IMR-90 (cell line): ENCODE measurements around the gene CDH13. TPM values are rescaled to one million over a fixed set of nuclear protein-coding genes. Genes with fewer than 3 reads are reported as not detected.
A peak's percentile ranks its signal among the peaks of the same experiment; 100 is the strongest.

Experiments
- ATAC-seq: fragments of 200-7000 bp; cut with Tn5 transposase; 2 replicates; pipeline ENCODE4 v1.9.1; 2020; ENCODE audit warnings: low read depth, mild to moderate bottlenecking, moderate library complexity
- BruUV-seq: library from RNA; stranded (reverse); fragments of 400-500 nt; replicated peaks from 2 replicates; lab custom pipeline; 2021; lab: Mats Ljungman, UMichigan
- CTCF ChIA-PET: fragments of 300-600 bp; formaldehyde crosslinking; extraction: SDS; loops from one replicate; lab custom pipeline; 2021; ENCODE audit warnings: antibody characterized with exemption; lab: Yijun Ruan, JAX
- POLR2A ChIA-PET: fragments of 300-600 bp; sonication (Branson Sonifier 250); formaldehyde crosslinking; loops from one replicate; lab custom pipeline; 2022; ENCODE audit warnings: antibody characterized with exemption; ENCODE audit not compliant: unreplicated experiment; lab: Charles Lee
- DNase-seq: peaks from one replicate; pipeline ENCODE4 v3.0.0; 2013
- H2AFZ ChIP-seq: replicated peaks from 2 replicates; pipeline ENCODE3; 2013; ENCODE audit warnings: low read length, mild to moderate bottlenecking; ENCODE audit not compliant: poor library complexity
- H2AK5ac ChIP-seq: 2 replicates; pipeline ENCODE4 v1.6.1; 2013; ENCODE audit warnings: low read depth, low read length, inconsistent platforms
- H2AK9ac ChIP-seq: replicated peaks from 2 replicates; pipeline ENCODE3; 2013; ENCODE audit warnings: mild to moderate bottlenecking, low read depth, low read length, moderate library complexity; ENCODE audit not compliant: poor library complexity
- H2BK120ac ChIP-seq: 2 replicates; pipeline ENCODE4 v1.6.1; 2013; ENCODE audit warnings: low read depth, low read length, inconsistent platforms
- H2BK15ac ChIP-seq: 3 replicates; pipeline ENCODE4 v1.6.1; 2013; ENCODE audit warnings: low read depth, low read length, inconsistent platforms
- H2BK20ac ChIP-seq: 2 replicates; pipeline ENCODE4 v1.6.1; 2013; ENCODE audit warnings: low read depth, mild to moderate bottlenecking, inconsistent platforms, low read length, moderate library complexity
- H2BK5ac ChIP-seq: 2 replicates; pipeline ENCODE4 v1.6.1; 2013; ENCODE audit warnings: mild to moderate bottlenecking, low read depth, low read length, inconsistent platforms; ENCODE audit not compliant: poor library complexity, severe bottlenecking
- H3K14ac ChIP-seq: replicated peaks from 2 replicates; pipeline ENCODE4 v1.6.1; 2013; ENCODE audit warnings: low read depth, low read length, inconsistent platforms
- H3K18ac ChIP-seq: 2 replicates; pipeline ENCODE4 v1.6.1; 2013; ENCODE audit warnings: low read depth, low read length, control low read depth
- H3K23ac ChIP-seq: 2 replicates; pipeline ENCODE4 v1.6.1; 2013; ENCODE audit warnings: low read depth, low read length, inconsistent platforms
- H3K27ac ChIP-seq: 2 replicates; pipeline ENCODE4 v1.5.1; 2013; ENCODE audit warnings: mild to moderate bottlenecking, control low read depth, low read length; ENCODE audit not compliant: insufficient read depth
- H3K27me3 ChIP-seq: 2 replicates; pipeline ENCODE4 v1.6.1; 2013; ENCODE audit warnings: low read length; ENCODE audit not compliant: control insufficient read depth, insufficient read depth
- H3K36me3 ChIP-seq: 2 replicates; pipeline ENCODE4 v1.6.1; 2013; ENCODE audit warnings: low read length, mixed read lengths; ENCODE audit not compliant: control insufficient read depth, insufficient read depth
- H3K4ac ChIP-seq: 2 replicates; pipeline ENCODE4 v1.6.1; 2013; ENCODE audit warnings: low read depth, low read length, inconsistent platforms
- H3K4me1 ChIP-seq: 2 replicates; pipeline ENCODE4 v1.6.1; 2013; ENCODE audit warnings: low read length, mixed read lengths; ENCODE audit not compliant: control insufficient read depth, insufficient read depth
- H3K4me2 ChIP-seq: 2 replicates; pipeline ENCODE4 v1.6.1; 2013; ENCODE audit warnings: low read depth, mild to moderate bottlenecking, control low read depth, low read length, moderate library complexity
- H3K4me3 ChIP-seq: 2 replicates; pipeline ENCODE4 v1.5.1; 2013; ENCODE audit warnings: low read depth, mild to moderate bottlenecking, control low read depth, low read length, moderate library complexity; ENCODE audit not compliant: insufficient read depth
- H3K56ac ChIP-seq: 2 replicates; pipeline ENCODE4 v1.6.1; 2013; ENCODE audit warnings: low read length, inconsistent platforms; ENCODE audit not compliant: insufficient read depth; ENCODE audit errors: extremely low read depth
- H3K79me1 ChIP-seq, 2 experiments: 2 replicates each; pipeline ENCODE4 v1.6.1; 2013; ENCODE audit warnings: low read length in 2 of 2, inconsistent platforms in 1 of 2, low read depth in 1 of 2
- H3K9ac ChIP-seq: 2 replicates; pipeline ENCODE4 v1.6.1; 2013; ENCODE audit warnings: low read depth, low read length, control low read depth
- H3K9me1 ChIP-seq: 2 replicates; pipeline ENCODE4 v1.6.1; 2013; ENCODE audit warnings: low read length, inconsistent platforms; ENCODE audit not compliant: insufficient read depth
- H3K9me3 ChIP-seq: 2 replicates; pipeline ENCODE4 v1.6.1; 2013; ENCODE audit warnings: low read length; ENCODE audit not compliant: control insufficient read depth, insufficient read depth
- H4K20me1 ChIP-seq: 2 replicates; pipeline ENCODE4 v1.6.1; 2013; ENCODE audit warnings: low read length, inconsistent platforms; ENCODE audit not compliant: insufficient read depth
- H4K5ac ChIP-seq: 2 replicates; pipeline ENCODE4 v1.6.1; 2013; ENCODE audit warnings: mild to moderate bottlenecking, low read depth, low read length, control low read depth
- H4K8ac ChIP-seq, 2 experiments: 2 replicates each; pipeline ENCODE4 v1.6.1; 2013; ENCODE audit warnings: low read depth in 2 of 2, low read length in 2 of 2, control low read depth in 1 of 2, inconsistent platforms in 1 of 2
- H4K91ac ChIP-seq: 2 replicates; pipeline ENCODE4 v1.6.1; 2013; ENCODE audit warnings: low read depth, low read length, inconsistent platforms; ENCODE audit not compliant: insufficient read depth
- BHLHE40 ChIP-seq: fragments of 150-350 bp; IDR thresholded peaks from 2 replicates; pipeline ENCODE4 v1.6.1; 2016; ENCODE audit warnings: mild to moderate bottlenecking, low read depth, low read length
- CEBPB ChIP-seq: IDR thresholded peaks from 2 replicates; pipeline ENCODE4 v1.6.1; 2012; ENCODE audit warnings: low read depth, low read length, improper control_type of control experiment
- CHD1 ChIP-seq: IDR thresholded peaks from 2 replicates; pipeline ENCODE4 v1.6.1; 2012; ENCODE audit warnings: low read depth, low read length, improper control_type of control experiment
- CTCF ChIP-seq: conservative IDR thresholded peaks from 2 replicates; pipeline ENCODE4 v1.5.1; 2012; ENCODE audit warnings: mild to moderate bottlenecking, low read depth, low read length, improper control_type of control experiment
- ELK1 ChIP-seq: fragments of 150-350 bp; IDR thresholded peaks from 2 replicates; pipeline ENCODE4 v1.6.1; 2016; ENCODE audit warnings: low read depth, mild to moderate bottlenecking, low read length, moderate library complexity, borderline replicate concordance
- FOS ChIP-seq: fragments of 150-350 bp; IDR thresholded peaks from 2 replicates; pipeline ENCODE4 v1.6.1; 2016; ENCODE audit warnings: low read depth, low read length
- MAFK ChIP-seq: IDR thresholded peaks from 2 replicates; pipeline ENCODE4 v1.6.1; 2012; ENCODE audit warnings: low read depth, low read length, improper control_type of control experiment
- MAZ ChIP-seq: IDR thresholded peaks from 2 replicates; pipeline ENCODE4 v1.6.1; 2012; ENCODE audit warnings: low read depth, mild to moderate bottlenecking, low read length, improper control_type of control experiment, moderate library complexity, borderline replicate concordance
- MXI1 ChIP-seq: IDR thresholded peaks from 2 replicates; pipeline ENCODE4 v1.6.1; 2012; ENCODE audit warnings: low read depth, mild to moderate bottlenecking, low read length, moderate library complexity, borderline replicate concordance
- NFE2L2 ChIP-seq: fragments of 150-350 bp; IDR thresholded peaks from 2 replicates; pipeline ENCODE4 v1.6.1; 2016; ENCODE audit warnings: low read depth, mild to moderate bottlenecking, low read length
- POLR2A ChIP-seq: IDR thresholded peaks from 2 replicates; pipeline ENCODE4 v1.6.1; 2012; ENCODE audit warnings: mild to moderate bottlenecking, low read depth, low read length
- RAD21 ChIP-seq: IDR thresholded peaks from 2 replicates; pipeline ENCODE4 v1.6.1; 2012; ENCODE audit warnings: low read length, improper control_type of control experiment
- RCOR1 ChIP-seq: IDR thresholded peaks from 2 replicates; pipeline ENCODE4 v1.6.1; 2012; ENCODE audit warnings: mild to moderate bottlenecking, low read length, improper control_type of control experiment; ENCODE audit not compliant: insufficient replicate concordance
- RFX5 ChIP-seq: IDR thresholded peaks from 2 replicates; pipeline ENCODE4 v1.8.0; 2012; ENCODE audit warnings: low read depth, mild to moderate bottlenecking, low read length, moderate library complexity
- WGBS, 2 experiments: methylation state at CpG; one replicate each; pipeline versions ENCODE4 v1.1.5 to v1.1.7; 2013; ENCODE audit warnings: missing lambda C conversion rate in 2 of 2; ENCODE audit not compliant: insufficient read length in 1 of 2; ENCODE audit errors: extremely low coverage in 2 of 2; 5-methylcytosine and 5-hydroxymethylcytosine counted together
- dilution Hi-C: fragments of 300-500 bp; cut with HindIII; formaldehyde crosslinking; loops from one replicate; pipeline ENCODE4 v1.14.3; 2018; ENCODE audit warnings: low sequenced_read_pairs; ENCODE audit not compliant: unreplicated experiment
- in situ Hi-C: fragments of 300-500 bp; cut with MboI; formaldehyde crosslinking; loops from 3 replicates; pipeline ENCODE4 v1.14.3; 2019; ENCODE audit warnings: low sequenced_read_pairs, inconsistent platforms, mixed read lengths
- intact Hi-C: fragments of 100-400 bp; cut with micrococcal nuclease; formaldehyde crosslinking; loops from 2 replicates; pipeline ENCODE4 v1.10.0; 2022
- polyA plus RNA-seq, 3 experiments: library from polyadenylated mRNA; depleted of rRNA; stranded (reverse); fragments of >200 nt; gene quantifications; 2 replicates each; pipeline ENCODE4 v1.2.3, GENCODE V29; 2012; ENCODE audit warnings: low replicate concordance in 1 of 3
- total RNA-seq: library from RNA; depleted of rRNA; stranded (reverse); fragments of >200 nt; gene quantifications from 2 replicates; pipeline ENCODE4 v1.2.3, GENCODE V29; 2012

Gene CDH13
- total and polyA plus RNA-seq, 2 of the 4 experiments (the other 2 are of a cell fraction), result 61.6 to 74.7 TPM

- Histone ChIP-seq H3K4ac (no peak overlapping the region), H3K4me3 (no peak overlapping the region), H3K27me3 (no peaks in the 10 kb centered on the region), H2BK15ac (no peak overlapping the region), H4K8ac (no peak overlapping the region), H3K23ac (no peak overlapping the region), H3K14ac (no peak overlapping the region), H3K56ac (no peak overlapping the region), H3K4me1 (no peaks in the 10 kb centered on the region), H3K18ac (no peak overlapping the region), H4K5ac (no peak overlapping the region), H4K91ac (no peak overlapping the region), H3K9me3 (no peaks in the 10 kb centered on the region; the same call in 1 of the 2 replicates), H2BK5ac (no peak overlapping the region), H3K9ac (no peak overlapping the region), H2BK20ac (no peak overlapping the region), H3K79me1 (no peaks in the 10 kb centered on the region), H2BK120ac (no peak overlapping the region), H3K9me1 (peaks cover 5% of the 10 kb centered on the region; the same call in 1 of the 2 replicates), H3K27ac (no peak overlapping the region), H3K4me2 (no peak overlapping the region), H2AFZ (no peak overlapping the region), H2AK9ac (no peak overlapping the region), H3K36me3 (no peaks in the 10 kb centered on the region), H2AK5ac (no peak overlapping the region; the same call in 1 of the 2 replicates), H4K20me1 (no peaks in the 10 kb centered on the region)
- POLR2A ChIA-PET, result no interaction called here
- CTCF ChIA-PET, result interaction anchor here (1.4 kb wide), 1 partner anchor 9 kb away, joined by 3 read pairs; no protein-coding TSS in a partner anchor
- intact Hi-C loops (no loop called here), dilution Hi-C loops (no loop called here), in situ Hi-C loops (no loop called here)
- WGBS, 2 experiments, result 58% methylated on average over 5 of the region's 6 CpGs; no CpG with 5 or more reads in 1 of the 2 experiments
- TF ChIP-seq CHD1, result no peak
- no peak for TF ChIP-seq CTCF
- peak; percentile 69 for TF ChIP-seq FOS
- 0 out of 2 replicates have a peak, but pooled peaks have one; percentile 22 for TF ChIP-seq BHLHE40
- TF ChIP-seq MAFK, result no peak
- no peak for TF ChIP-seq MAZ
- no peak for TF ChIP-seq POLR2A
- TF ChIP-seq ELK1, result no peak
- TF ChIP-seq CEBPB, result peak; percentile 90
- no peak for TF ChIP-seq MXI1
- no peak for TF ChIP-seq RAD21
- TF ChIP-seq RFX5, result no peak
- no peak for TF ChIP-seq RCOR1
- TF ChIP-seq NFE2L2, result no peak
- ATAC-seq, result peak; percentile 29; the same call in 1 of the 2 replicates
- BruUV-seq, result no TSS peak
- peak; percentile 96 for DNase-seq
Observed at GRCh38 chr16:83574388-83574787, 947.6 kb downstream of the CDH13 start.
